T follicular helper cell (primary cell): ENCODE measurements around the gene ADGRB3.
A peak's percentile ranks its signal among the peaks of the same experiment; 100 is the strongest.
"Not testable (repeated sequence)": the region's sequence is repeated elsewhere in the genome, so short reads cannot be mapped to it uniquely, and the experiment has no call there.

ENCODE experiments used
- DNase-seq: peaks from one replicate; pipeline ENCODE4 v3.0.0-alpha.2; 2020; ENCODE audit warnings: low read depth

Gene ADGRB3

GRCh38 chr6:69232911-69233448 lies 597.9 kb downstream of the ADGRB3 start:
- peak; percentile 6 for DNase-seq

DNA sequence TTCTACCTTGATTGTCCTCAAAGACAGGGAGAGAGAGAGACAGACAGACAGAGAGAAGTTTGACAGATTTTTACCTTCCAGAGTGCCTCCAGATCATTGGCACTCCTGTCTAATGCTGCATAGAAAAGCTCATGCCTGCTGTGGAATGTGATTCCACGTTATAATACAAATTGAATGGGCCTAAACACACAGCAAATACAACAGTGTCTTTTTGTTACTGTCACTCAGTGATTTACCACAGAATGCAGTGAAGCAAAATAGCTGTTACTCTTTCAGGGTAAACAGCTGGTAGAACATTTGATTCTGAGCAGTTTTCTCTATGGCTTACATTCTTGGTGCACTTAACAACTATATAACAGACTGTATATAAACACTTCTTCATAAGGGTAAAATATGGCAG lies 603.0 kb downstream of the ADGRB3 start:
- DNase-seq, result no peak

DNA sequence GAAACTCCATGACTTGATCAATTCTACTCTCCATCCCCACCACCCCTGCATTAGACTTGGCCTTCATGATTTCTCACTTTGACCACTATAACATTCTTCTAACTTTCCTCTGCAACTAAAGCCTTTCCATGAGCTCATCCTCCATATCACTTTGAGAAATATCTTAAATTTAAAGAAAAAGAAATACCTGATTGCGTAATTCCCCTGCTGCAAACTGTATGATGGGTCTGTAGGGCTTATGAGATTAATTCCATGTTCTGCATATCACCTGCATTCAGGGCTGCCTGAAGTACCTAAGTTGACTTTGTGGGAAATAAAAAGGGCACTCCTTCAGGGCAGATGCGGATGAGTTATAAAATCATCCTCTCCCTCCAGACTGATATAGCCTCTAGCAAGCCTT lies 611.9 kb downstream of the ADGRB3 start:
- no peak for DNase-seq

DNA sequence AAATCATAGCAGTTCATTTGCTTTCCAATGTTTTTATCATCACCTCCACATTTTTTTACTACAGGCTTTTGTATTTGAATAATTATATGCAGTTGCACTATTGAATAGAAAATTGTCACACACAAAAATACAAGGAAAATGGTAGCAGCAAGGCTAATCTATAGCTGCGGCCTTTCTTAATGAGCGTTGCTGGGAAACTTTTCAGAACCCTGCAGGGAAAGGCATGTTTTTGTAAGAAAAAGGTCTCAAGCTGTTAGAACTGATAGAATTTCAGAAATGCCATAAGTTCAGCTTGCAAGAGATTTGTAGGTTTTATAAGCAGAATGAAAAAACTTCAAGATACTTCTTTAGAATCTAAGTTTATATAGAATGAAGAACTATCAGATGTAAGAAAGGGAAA lies 625.9 kb downstream of the ADGRB3 start:
- no peak for DNase-seq

DNA sequence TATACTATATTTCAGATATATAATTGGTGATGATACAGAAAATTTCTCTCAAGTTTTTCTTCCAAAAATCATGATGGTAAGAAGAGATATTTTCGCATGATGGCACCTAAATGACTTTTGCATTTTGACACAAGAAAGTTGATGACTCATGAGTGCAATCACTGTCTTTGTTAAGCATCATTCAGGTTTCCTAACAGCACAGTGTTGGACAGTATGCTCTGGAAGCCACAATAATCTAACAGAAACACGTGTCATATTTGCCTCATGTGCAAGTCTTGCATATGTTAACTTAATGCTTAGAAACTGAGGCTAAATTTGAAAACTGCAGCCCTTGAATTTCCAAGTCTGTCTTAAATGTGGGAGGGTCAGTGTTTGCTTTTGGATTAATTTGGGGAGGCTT lies 628.2 kb downstream of the ADGRB3 start:
- DNase-seq, result no peak

- DNase-seq, result no peak
Observed at GRCh38 chr6:69265090-69265489, 630.0 kb downstream of the ADGRB3 start.

- DNase-seq, result no peak
Observed at GRCh38 chr6:69265706-69266105, 630.6 kb downstream of the ADGRB3 start.

DNA sequence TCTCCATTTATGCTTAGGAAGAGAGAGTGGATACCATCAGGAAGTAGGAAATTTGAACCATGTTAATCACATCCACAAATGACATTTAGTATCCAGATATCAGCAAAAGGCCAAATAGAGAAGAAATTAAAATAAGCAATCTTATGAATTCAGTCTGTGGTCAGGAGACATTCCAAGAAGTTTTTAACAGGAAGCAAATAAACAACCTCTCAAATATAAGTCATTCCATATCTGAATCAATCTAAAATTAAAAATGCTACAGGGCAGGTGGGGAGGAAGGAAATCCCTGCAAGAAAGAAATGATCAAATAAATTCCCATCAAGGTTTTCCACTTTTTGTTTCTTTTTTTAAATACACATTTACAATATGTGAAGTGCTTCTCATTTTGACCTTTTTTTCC lies 641.1 kb downstream of the ADGRB3 start:
- no peak for DNase-seq

DNA sequence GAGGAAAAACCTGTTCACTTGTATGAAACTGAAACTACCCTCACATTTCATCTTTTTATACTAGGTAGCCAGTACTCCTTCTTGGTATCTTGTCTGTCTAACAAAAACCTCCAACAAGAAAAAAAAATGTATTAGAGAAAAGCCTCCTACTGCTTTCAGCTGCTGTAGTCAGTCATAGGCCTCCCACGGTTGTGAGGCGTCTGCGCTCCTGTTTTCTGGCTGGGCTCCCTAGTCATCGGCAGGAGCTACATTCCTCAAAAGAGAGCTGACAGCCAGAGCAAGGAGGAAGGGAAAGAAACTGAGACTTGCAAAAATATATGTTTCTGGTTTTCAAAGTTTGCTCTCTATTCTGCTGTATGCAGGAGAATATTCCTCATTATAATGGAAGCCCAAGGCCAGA lies 644.7 kb downstream of the ADGRB3 start:
- DNase-seq, result no peak

GRCh38 chr6:69280858-69281257 lies 645.8 kb downstream of the ADGRB3 start:
- DNase-seq, result no peak

DNA sequence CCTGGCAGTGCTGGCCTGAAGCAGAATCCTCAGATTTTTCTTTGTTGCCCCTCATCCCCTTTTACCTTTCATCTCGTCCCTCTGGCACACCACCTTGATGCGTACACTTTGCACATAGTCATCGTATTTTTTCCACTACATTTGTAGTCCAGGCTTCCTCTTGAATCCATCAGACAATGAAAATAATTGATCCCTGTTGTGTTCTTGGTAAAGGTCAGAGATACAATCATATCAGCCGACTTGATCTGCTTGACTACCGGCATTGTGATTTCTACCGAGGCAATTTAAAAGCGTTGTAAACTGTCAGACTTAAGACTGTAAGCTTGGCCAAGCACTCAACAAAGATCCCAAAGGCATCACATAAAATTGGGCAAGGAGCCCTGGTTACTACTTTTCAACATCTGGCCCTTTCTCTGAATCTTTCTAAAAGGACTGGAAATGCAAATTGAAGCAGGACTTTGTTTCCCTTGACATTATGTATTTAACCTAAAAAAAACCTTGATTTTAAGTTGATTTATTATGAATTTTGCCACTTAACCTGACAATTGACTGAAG lies 649.2 kb downstream of the ADGRB3 start:
- no peak for DNase-seq

- DNase-seq, result no peak
Observed at GRCh38 chr6:69285054-69285453, 650.0 kb downstream of the ADGRB3 start.

GRCh38 chr6:69286331-69286730 lies 651.2 kb downstream of the ADGRB3 start:
- no peak for DNase-seq

DNA sequence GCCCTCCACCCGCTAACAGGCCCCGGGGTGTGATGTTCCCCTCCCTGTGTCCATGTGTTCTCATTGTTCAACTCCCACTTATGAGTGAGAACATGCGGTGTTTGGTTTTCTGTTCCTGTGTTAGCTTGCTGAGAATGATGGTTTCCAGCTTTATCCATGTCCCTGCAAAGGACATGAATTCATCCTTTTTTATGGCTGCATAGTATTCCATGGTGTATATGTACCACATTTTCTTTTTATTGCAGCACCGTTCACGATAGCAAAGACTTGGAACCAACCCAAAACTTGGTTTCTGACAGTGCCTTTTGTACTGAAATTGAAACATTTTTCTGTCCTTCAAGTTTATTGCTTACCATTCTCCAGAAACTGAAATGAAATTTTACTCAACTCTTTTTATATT lies 653.1 kb downstream of the ADGRB3 start:
- DNase-seq, result not testable (repeated sequence)

GRCh38 chr6:69289689-69290495 lies 654.8 kb downstream of the ADGRB3 start:
- DNase-seq, result no peak

DNA sequence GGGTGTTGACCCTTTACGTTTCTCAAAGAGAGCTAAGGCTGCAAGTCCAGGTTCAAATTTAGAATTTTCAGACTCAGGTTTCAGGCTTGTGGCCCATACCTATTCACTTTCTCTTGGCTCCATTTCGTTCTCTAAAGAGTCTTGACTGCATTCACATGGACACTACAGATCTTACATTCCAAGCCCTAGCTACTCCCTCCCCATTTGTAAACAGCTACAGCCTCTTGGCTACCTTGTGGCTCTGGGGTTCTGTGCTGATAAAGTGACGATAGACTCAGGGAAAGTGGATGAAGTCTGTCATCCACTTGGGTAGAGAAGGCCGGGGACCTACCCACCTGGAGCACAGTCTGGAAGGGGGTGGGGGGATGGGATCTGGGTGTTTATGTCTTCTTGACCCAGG lies 658.4 kb downstream of the ADGRB3 start:
- DNase-seq, result no peak

DNA sequence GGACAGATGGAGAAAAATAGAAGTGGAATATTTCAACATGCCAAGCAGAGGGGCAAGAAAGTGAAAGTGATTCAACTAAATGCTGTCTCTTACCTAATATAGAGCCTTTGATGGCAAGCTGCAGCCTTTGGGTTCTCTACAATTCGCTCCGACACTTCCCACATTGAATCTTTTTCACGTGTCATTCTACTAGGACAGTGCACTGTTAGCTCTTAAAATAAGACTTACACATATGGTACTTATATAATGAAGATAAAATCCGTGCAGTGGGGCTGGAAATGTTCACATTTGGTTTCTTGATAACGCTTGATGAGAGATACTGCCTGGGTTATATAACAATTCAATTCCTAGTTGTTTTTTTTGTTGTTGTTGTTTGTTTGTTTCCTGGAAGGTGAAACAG lies 659.3 kb downstream of the ADGRB3 start:
- DNase-seq, result no peak

- no peak for DNase-seq
Observed at GRCh38 chr6:69294862-69295261, 659.8 kb downstream of the ADGRB3 start.

- no peak for DNase-seq
Observed at GRCh38 chr6:69303382-69303781, 668.3 kb downstream of the ADGRB3 start.

DNA sequence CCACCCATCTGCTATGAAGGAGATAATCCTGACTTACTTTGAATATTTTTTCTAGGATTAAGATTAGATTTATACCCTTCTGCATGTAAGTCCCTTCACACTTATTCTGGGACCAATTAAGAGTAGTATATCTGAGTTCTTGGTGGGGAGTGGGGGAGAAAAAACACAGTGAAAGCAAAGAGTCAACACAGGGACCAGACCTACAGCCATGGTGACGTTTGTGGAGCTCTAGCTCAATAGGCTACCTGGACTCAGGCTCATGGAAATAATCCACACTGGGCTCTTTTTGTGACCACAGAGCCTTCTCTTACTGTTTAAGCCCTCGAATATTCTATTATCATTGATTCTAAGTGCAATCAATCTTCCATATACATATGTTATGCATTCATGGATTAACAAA lies 670.4 kb downstream of the ADGRB3 start:
- DNase-seq, result no peak

- DNase-seq, result no peak
Observed at GRCh38 chr6:69308584-69308983, 673.5 kb downstream of the ADGRB3 start.

GRCh38 chr6:69311888-69312287 lies 676.8 kb downstream of the ADGRB3 start:
- no peak for DNase-seq

DNA sequence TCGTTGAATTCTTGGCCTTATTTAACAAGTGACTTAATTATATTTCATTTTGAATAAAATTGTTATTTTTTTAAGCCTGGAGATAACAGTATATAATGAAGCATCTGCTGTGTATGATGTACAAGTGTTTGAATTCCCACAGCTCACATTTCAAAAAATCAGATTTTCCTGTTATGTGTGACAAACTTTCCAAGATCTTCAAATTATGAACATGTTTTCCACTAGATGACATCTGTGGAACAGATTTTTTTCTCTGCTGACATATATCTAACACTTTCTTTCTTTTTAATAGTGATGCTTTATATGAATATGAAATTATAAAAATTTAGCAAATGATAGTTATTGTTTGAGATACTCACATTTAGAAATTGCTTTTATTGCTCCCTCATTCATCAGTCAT lies 678.9 kb downstream of the ADGRB3 start:
- DNase-seq, result no peak

- no peak for DNase-seq
Observed at GRCh38 chr6:69314531-69314930, 679.4 kb downstream of the ADGRB3 start.
